Endothelial cell of umbilical vein (primary cell): ENCODE measurements around the gene FOXL2. TPM values are rescaled to one million over a fixed set of nuclear protein-coding genes. Genes with fewer than 3 reads are reported as not detected.
A peak's percentile ranks its signal among the peaks of the same experiment; 100 is the strongest.

ENCODE experiments used
- BruUV-seq: library from RNA; stranded (reverse); fragments of 400-500 nt; replicated peaks from 2 replicates; lab custom pipeline; 2021; lab: Mats Ljungman, UMichigan
- CTCF ChIA-PET: fragments of 300-600, 350-600 bp; sonication (Branson Sonifier 250); formaldehyde crosslinking; loops from one replicate; lab custom pipeline; 2021; ENCODE audit warnings: antibody characterized with exemption, inconsistent platforms; lab: Charles Lee
- POLR2A ChIA-PET: fragments of 300-600, 350-600 bp; sonication (Branson Sonifier 250); formaldehyde crosslinking; loops from one replicate; lab custom pipeline; 2021; ENCODE audit warnings: antibody characterized with exemption, inconsistent platforms; lab: Charles Lee
- DNase-seq: peaks from one replicate; pipeline ENCODE4 v3.0.0-alpha.2; 2011; ENCODE audit warnings: low read depth, low spot score
- FAIRE-seq: peaks from 2 replicates; lab custom pipeline; 2011; peaks lifted over from hg19 to GRCh38; lab: Jason Lieb, UNC
- H2AFZ ChIP-seq: 2 replicates; pipeline ENCODE4 v1.6.0; 2012; ENCODE audit warnings: low read depth, low read length, control low read depth, inconsistent platforms
- H3K27ac ChIP-seq: 2 replicates; pipeline ENCODE4 v1.5.1; 2011; ENCODE audit warnings: low read depth, mild to moderate bottlenecking, control low read depth, low read length, moderate library complexity; ENCODE audit not compliant: insufficient read depth
- H3K27me3 ChIP-seq, 2 experiments: 2 replicates each; pipeline versions ENCODE4 v1.6.0 to v1.6.1; 2011; ENCODE audit warnings: low read length in 2 of 2, mixed read lengths in 1 of 2; ENCODE audit not compliant: control insufficient read depth in 2 of 2, insufficient read depth in 2 of 2
- H3K36me3 ChIP-seq, 2 experiments: 2 replicates in 1 of 2; 3 replicates in 1 of 2; pipeline ENCODE4 v1.5.1; 2011; ENCODE audit warnings: low read length in 2 of 2, mild to moderate bottlenecking in 1 of 2, moderate library complexity in 1 of 2; ENCODE audit not compliant: control insufficient read depth in 2 of 2, insufficient read depth in 2 of 2; ENCODE audit errors: extremely low read depth in 1 of 2
- H3K4me1 ChIP-seq: 3 replicates; pipeline ENCODE4 v1.5.1; 2011; ENCODE audit warnings: mild to moderate bottlenecking, low read length; ENCODE audit not compliant: control insufficient read depth, insufficient read depth; ENCODE audit errors: extremely low read depth
- H3K4me2 ChIP-seq: 2 replicates; pipeline ENCODE4 v1.6.1; 2011; ENCODE audit warnings: low read length, control low read depth, mixed read lengths; ENCODE audit not compliant: insufficient read depth
- H3K4me3 ChIP-seq, 3 experiments: fragments of 200-600 bp in 1 of 3; sonication (generic), shearing (Covaris generic) in 1 of 3; replicated peaks in 1 of 3; 2 replicates each; pipeline ENCODE4 v1.5.1; 2011 to 2016; ENCODE audit warnings: control low read depth in 3 of 3, low read length in 3 of 3, mild to moderate bottlenecking in 2 of 3, inconsistent platforms in 1 of 3, low read depth in 1 of 3, moderate library complexity in 1 of 3; ENCODE audit not compliant: insufficient read depth in 1 of 3
- H3K79me2 ChIP-seq: 2 replicates; pipeline ENCODE4 v1.6.0; 2012; ENCODE audit warnings: low read length, inconsistent platforms; ENCODE audit not compliant: control insufficient read depth, insufficient read depth
- H3K9ac ChIP-seq: replicated peaks from 2 replicates; pipeline ENCODE3; 2011; ENCODE audit warnings: low read length, control low read depth; ENCODE audit not compliant: insufficient read depth; ENCODE audit errors: extremely low read depth
- H3K9me1 ChIP-seq: replicated peaks from 3 replicates; pipeline ENCODE4 v1.6.0; 2011; ENCODE audit warnings: mild to moderate bottlenecking, low read length; ENCODE audit not compliant: control insufficient read depth, insufficient read depth; ENCODE audit errors: extremely low read depth
- H3K9me3 ChIP-seq: replicated peaks from 2 replicates; pipeline ENCODE4 v1.5.1; 2012; ENCODE audit warnings: low read length, inconsistent platforms; ENCODE audit not compliant: control insufficient read depth, insufficient read depth
- H4K20me1 ChIP-seq: replicated peaks from 2 replicates; pipeline ENCODE3; 2011; ENCODE audit warnings: mild to moderate bottlenecking, low read length; ENCODE audit not compliant: control insufficient read depth, insufficient read depth; ENCODE audit errors: extremely low read depth
- EZH2 ChIP-seq: IDR thresholded peaks from 2 replicates; pipeline ENCODE4 v1.6.1; 2012; ENCODE audit warnings: borderline replicate concordance, low read depth, mild to moderate bottlenecking, moderate library complexity, low read length, inconsistent platforms; ENCODE audit not compliant: severe bottlenecking
- dilution Hi-C: fragments of 300-500 bp; cut with MboI; formaldehyde crosslinking; loops from one replicate; pipeline ENCODE4 v1.15.0; 2019; ENCODE audit warnings: low sequenced_read_pairs; ENCODE audit not compliant: extremely low pct_ligation_motif_present
- intact Hi-C: fragments of 100-400 bp; cut with micrococcal nuclease; formaldehyde crosslinking; loops from one replicate; pipeline ENCODE4 v1.10.0; 2022
- polyA plus RNA-seq, 4 experiments: library from polyadenylated mRNA; depleted of rRNA in 3 of 4; stranded (reverse) in 3 of 4; unstranded in 1 of 4; fragments of >200 nt; gene quantifications; 2 replicates each; pipeline versions ENCODE4 v1.2.1 to v1.2.3, GENCODE V29; 2011 to 2012; ENCODE audit warnings: missing spikeins in 1 of 4
- total RNA-seq: library from RNA; stranded (reverse); gene quantifications from 2 replicates; pipeline ENCODE4 v1.2.3, GENCODE V29; 2021
- TF ChIP-seq, protein P1 (sequence below), 2 donors: IDR thresholded peaks; 1 replicate in 1 of 2; 2 replicates in 1 of 2; pipeline ENCODE4 v1.5.1; 2011; ENCODE audit warnings: low read length in 2 of 2, mild to moderate bottlenecking in 2 of 2, moderate library complexity in 2 of 2, control low read depth in 1 of 2, inconsistent platforms in 1 of 2, low read depth in 1 of 2; ENCODE audit not compliant: insufficient read depth in 1 of 2; ENCODE audit errors: extremely low read depth in 1 of 2
- TF ChIP-seq, protein P2 (sequence below): IDR thresholded peaks from 2 replicates; pipeline ENCODE4 v1.6.1; 2011; ENCODE audit not compliant: insufficient read depth, insufficient read length

The FOXL2 gene
- total and polyA plus RNA-seq, 2 donors (not counting 3 experiments of a cell fraction or from before 2014, with no cell fraction given): not detected

DNA sequence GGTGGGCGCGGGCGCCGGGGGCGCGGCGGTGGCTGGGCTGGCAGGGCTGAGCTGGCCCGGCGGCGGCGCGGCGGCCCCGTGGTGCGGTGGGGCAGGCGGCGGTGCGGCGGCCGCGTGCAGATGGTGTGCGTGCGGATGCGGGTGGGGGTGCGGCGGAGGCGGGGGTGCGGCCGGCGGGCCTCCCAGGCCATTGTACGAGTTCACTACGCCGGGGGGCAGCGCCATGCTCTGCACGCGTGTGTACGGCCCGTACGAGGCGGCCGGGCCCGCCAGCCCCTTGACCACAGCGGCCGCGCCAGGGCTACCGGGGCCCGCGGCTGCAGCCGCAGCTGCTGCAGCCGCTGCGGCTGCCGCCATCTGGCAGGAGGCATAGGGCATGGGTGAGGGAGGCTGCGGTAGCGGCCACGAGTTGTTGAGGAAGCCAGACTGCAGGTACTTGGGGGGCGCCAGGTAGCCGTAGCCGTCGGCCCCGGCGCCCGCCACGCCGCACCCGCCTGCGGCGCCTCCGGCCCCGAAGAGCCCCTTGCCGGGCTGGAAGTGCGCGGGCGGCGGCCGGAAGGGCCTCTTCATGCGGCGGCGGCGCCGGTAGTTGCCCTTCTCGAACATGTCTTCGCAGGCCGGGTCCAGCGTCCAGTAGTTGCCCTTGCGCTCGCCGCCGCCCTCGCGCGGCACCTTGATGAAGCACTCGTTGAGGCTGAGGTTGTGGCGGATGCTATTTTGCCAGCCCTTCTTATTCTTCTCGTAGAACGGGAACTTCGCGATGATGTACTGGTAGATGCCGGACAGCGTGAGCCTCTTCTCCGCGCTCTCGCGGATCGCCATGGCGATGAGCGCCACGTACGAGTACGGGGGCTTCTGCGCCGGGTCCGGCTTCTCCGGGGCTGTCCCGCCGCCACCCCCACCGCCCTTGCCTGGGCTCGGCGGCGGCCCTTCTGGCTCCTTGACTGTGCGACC is 951 bp downstream of the FOXL2 start:
- no peak for DNase-seq
- H3K36me3 ChIP-seq: no peaks in the 10 kb centered on the region
- peaks cover 80 to 99% of the 10 kb centered on the region in 2 experiments for H3K27me3 ChIP-seq
- ChIA-PET POLR2A (no interaction called here), CTCF (interaction anchor here (0.6 to 4.8 kb wide), 7 partner anchors 10 to 467 kb away, joined by 3 to 63 read pairs (median 4); no protein-coding TSS in a partner anchor)
- H3K9me1 ChIP-seq: no peaks in the 10 kb centered on the region
- H3K4me1 ChIP-seq: peaks cover 16% of the 10 kb centered on the region
- H2AFZ ChIP-seq: peak overlapping the region; percentile 38
- no peak overlapping the region for H3K9ac ChIP-seq
- TF ChIP-seq, protein P1, sequence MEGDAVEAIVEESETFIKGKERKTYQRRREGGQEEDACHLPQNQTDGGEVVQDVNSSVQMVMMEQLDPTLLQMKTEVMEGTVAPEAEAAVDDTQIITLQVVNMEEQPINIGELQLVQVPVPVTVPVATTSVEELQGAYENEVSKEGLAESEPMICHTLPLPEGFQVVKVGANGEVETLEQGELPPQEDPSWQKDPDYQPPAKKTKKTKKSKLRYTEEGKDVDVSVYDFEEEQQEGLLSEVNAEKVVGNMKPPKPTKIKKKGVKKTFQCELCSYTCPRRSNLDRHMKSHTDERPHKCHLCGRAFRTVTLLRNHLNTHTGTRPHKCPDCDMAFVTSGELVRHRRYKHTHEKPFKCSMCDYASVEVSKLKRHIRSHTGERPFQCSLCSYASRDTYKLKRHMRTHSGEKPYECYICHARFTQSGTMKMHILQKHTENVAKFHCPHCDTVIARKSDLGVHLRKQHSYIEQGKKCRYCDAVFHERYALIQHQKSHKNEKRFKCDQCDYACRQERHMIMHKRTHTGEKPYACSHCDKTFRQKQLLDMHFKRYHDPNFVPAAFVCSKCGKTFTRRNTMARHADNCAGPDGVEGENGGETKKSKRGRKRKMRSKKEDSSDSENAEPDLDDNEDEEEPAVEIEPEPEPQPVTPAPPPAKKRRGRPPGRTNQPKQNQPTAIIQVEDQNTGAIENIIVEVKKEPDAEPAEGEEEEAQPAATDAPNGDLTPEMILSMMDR (IDR thresholded peaks at IDR 0.05; ENCODE audit: extremely low read depth in 1 of 2, insufficient read depth in 1 of 2, low read depth in 1 of 2, low read length in 2 of 2): peak; percentile 14 to 27
- TF ChIP-seq, protein P2, sequence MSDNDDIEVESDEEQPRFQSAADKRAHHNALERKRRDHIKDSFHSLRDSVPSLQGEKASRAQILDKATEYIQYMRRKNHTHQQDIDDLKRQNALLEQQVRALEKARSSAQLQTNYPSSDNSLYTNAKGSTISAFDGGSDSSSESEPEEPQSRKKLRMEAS: no peak
- TF ChIP-seq EZH2: peak; percentile 80
- H3K27ac ChIP-seq: no peak overlapping the region
- peak overlapping the region; percentile 65 for H3K4me2 ChIP-seq
- peak overlapping the region in 2 of 3 experiments; percentile 27 to 29 for H3K4me3 ChIP-seq
- intact Hi-C loops: loop anchor here (10.0 kb wide), 1 partner anchor 601 kb away; the partner anchor contains the start of gene MRAS
- no peaks in the 10 kb centered on the region for H4K20me1 ChIP-seq
- no peak for FAIRE-seq
- no TSS peak for BruUV-seq
- dilution Hi-C loops: no loop called here
- H3K79me2 ChIP-seq: no peaks in the 10 kb centered on the region
- no peaks in the 10 kb centered on the region for H3K9me3 ChIP-seq
